Measurements from ENCODE around the gene IRAK4.
"Not testable (repeated sequence)": the region's sequence is repeated elsewhere in the genome, so short reads cannot be mapped to it uniquely, and the experiment has no call there.

Gene IRAK4

GRCh38 chr12:43758728-43759563, at the start of gene IRAK4, which contains the start of gene PUS7L:
TSS of gene IRAK4 (plus strand) at chr12:43758951. CDS start at chr12:43768112, 9,161 bp downstream.
TSS of gene PUS7L (minus strand) at chr12:43758790. CDS start at chr12:43755245, 3,545 bp downstream.
- peak; percentile 97 for DNase-seq

GRCh38 chr12:43711348-43711747, 47.4 kb upstream of the IRAK4 start:
- DNase-seq, result no peak

GRCh38 chr12:43722621-43723020, 36.1 kb upstream of the IRAK4 start:
- no peak for DNase-seq

- no peak for DNase-seq
Measured at GRCh38 chr12:43723134-43723533, 35.6 kb upstream of the IRAK4 start.

GRCh38 chr12:43728117-43728516, 30.6 kb upstream of the IRAK4 start:
- no peak for DNase-seq

GRCh38 chr12:43728698-43729097, 30.1 kb upstream of the IRAK4 start:
- DNase-seq, result no peak

- peak; percentile 44 for DNase-seq
Measured at GRCh38 chr12:43730283-43730682, 28.5 kb upstream of the IRAK4 start.

GRCh38 chr12:43733687-43734086, 25.1 kb upstream of the IRAK4 start:
- no peak for DNase-seq

- no peak for DNase-seq
Measured at GRCh38 chr12:43736927-43737440, 21.8 kb upstream of the IRAK4 start.

GRCh38 chr12:43737646-43738045, 21.1 kb upstream of the IRAK4 start:
- no peak for DNase-seq

- DNase-seq, result no peak
Measured at GRCh38 chr12:43740511-43741100, 18.1 kb upstream of the IRAK4 start.

GRCh38 chr12:43742106-43742505, 16.6 kb upstream of the IRAK4 start:
- no peak for DNase-seq

- no peak for DNase-seq
Measured at GRCh38 chr12:43744826-43745225, 13.9 kb upstream of the IRAK4 start.

- no peak for DNase-seq
Measured at GRCh38 chr12:43749016-43749415, 9.7 kb upstream of the IRAK4 start.

- no peak for DNase-seq
Measured at GRCh38 chr12:43750814-43751213, 7.9 kb upstream of the IRAK4 start.

- DNase-seq, result not testable (repeated sequence)
Measured at GRCh38 chr12:43751360-43751759, 7.4 kb upstream of the IRAK4 start.

- no peak for DNase-seq
Measured at GRCh38 chr12:43754015-43754414, 4.7 kb upstream of the IRAK4 start.

GRCh38 chr12:43758247-43758727, 464 bp upstream of the IRAK4 start:
- no peak for DNase-seq

- DNase-seq, result no peak
Measured at GRCh38 chr12:43760396-43760795, 1.6 kb downstream of the IRAK4 start.

- DNase-seq, result no peak
Measured at GRCh38 chr12:43761500-43761899, 2.7 kb downstream of the IRAK4 start.

GRCh38 chr12:43762596-43762995, 3.8 kb downstream of the IRAK4 start:
- no peak for DNase-seq

- no peak for DNase-seq
Measured at GRCh38 chr12:43763769-43764168, 5.0 kb downstream of the IRAK4 start.

GRCh38 chr12:43764528-43764927, 5.8 kb downstream of the IRAK4 start:
- no peak for DNase-seq

- DNase-seq, result no peak
Measured at GRCh38 chr12:43766291-43766690, 7.5 kb downstream of the IRAK4 start.

Measured in activated CD4-positive, alpha-beta T cell treated with anti-CD3 and anti-CD28 coated beads, Interleukin-10, Interleukin-2, amounts not matched to agents 100 ng/mL and 50 ng/mL, durations not matched to agents 16 hours and 8 hours (primary cell).